ENCODE data around the gene NDUFB6.
A peak's percentile ranks its signal among the peaks of the same experiment; 100 is the strongest.
"Not testable (repeated sequence)": the region's sequence is repeated elsewhere in the genome, so short reads cannot be mapped to it uniquely, and the experiment has no call there.

The NDUFB6 gene

DNA sequence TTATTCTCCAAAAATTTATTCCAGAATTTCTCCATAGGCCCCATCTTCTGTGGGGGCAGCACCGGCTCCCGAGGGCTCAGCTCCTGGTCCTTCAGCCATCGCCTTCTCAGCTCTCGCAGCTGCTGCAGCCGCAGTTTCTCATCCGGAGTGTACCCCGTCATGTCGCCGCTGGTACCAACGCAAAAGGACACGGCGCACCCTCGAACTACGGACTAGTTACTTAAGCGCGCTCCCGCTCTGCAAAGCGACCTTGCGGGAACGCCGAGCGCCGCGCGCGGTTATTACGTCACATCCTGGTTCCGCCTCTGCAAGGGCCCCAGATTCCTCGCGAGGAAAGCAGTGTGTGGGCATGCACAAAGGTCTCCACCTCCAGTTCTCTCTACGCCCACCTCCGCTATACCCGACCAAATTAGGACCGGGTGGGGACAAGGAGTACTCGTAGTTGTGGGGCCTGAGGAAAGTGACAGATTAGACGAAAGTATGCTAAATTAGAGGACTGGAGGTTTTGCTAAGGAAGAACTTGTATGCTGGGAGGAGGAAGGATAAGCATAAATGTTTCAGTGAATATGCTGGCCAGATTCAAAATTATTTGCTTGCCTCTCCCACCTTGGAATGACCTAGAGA is at the start of gene NDUFB6:
NDUFB6 (minus strand) TSS at position 260 of the 624 bp plus-strand sequence; CDS start at position 161, 99 bp downstream.
- DNase-seq (ENCODE audit: low spot score): peak; percentile 96

DNA sequence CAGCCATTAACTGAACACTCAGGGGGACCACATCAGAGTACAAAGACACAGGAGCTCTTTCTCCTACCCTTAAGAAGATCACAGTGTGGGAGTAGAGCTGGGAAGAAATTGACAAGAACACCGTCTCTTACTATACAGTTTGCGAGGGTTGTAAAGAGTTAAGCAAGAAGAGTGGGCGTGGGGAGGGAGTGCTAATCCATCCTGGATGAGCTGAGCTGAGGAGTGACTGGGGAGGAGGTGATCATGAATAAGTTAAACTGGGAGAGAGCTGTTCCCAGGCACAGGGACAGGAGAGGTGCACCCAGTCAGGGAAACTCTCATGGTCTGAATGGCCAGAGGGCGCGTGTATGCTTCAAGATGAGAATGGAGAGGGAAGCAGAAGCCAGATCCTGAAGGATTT is 45.3 kb upstream of the NDUFB6 start:
- no peak for DNase-seq (ENCODE audit: low spot score)

- no peak for DNase-seq (ENCODE audit: low spot score)
Observed at GRCh38 chr9:32606811-32607210, 33.9 kb upstream of the NDUFB6 start.

GRCh38 chr9:32603914-32604852 is 31.2 kb upstream of the NDUFB6 start:
- no peak for DNase-seq (ENCODE audit: low spot score)

DNA sequence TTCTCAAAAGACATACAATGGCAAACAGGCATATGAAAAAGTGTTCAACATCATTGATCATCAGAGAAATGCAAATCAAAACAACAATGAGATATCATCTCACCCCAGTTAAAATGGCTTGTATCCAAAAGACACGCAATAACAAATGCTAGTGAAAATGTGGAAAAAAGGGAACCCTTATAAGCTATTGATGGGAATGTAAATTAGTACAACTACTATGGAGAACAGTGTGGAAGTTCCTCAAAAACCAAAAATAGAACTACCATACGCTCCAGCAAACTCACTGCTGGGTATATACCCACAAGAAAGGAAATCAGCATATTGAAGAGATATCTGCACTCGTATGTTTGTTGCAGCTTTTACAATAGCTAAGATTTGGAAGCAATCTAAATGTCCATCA is 26.1 kb upstream of the NDUFB6 start:
- DNase-seq (ENCODE audit: low spot score): not testable (repeated sequence)

DNA sequence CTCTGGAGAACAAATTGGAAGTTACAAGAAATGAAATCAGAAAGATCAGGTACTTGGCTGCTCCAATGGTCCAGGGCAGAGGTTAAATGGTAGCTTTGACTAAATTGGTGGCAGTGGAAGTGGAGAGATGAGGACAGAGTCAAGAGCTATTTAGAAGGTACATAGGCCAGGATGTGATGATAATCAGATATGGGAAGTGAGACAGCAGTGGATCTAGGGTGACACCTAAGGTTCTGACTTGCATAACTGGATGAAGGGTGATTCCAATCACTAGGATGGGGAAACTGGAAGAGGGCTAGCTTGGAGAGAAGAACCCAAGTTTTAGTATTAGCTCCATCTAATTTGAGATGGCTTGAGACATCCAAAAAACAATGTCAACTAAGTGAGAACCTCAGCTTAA is 24.0 kb upstream of the NDUFB6 start:
- DNase-seq (ENCODE audit: low spot score): no peak

DNA sequence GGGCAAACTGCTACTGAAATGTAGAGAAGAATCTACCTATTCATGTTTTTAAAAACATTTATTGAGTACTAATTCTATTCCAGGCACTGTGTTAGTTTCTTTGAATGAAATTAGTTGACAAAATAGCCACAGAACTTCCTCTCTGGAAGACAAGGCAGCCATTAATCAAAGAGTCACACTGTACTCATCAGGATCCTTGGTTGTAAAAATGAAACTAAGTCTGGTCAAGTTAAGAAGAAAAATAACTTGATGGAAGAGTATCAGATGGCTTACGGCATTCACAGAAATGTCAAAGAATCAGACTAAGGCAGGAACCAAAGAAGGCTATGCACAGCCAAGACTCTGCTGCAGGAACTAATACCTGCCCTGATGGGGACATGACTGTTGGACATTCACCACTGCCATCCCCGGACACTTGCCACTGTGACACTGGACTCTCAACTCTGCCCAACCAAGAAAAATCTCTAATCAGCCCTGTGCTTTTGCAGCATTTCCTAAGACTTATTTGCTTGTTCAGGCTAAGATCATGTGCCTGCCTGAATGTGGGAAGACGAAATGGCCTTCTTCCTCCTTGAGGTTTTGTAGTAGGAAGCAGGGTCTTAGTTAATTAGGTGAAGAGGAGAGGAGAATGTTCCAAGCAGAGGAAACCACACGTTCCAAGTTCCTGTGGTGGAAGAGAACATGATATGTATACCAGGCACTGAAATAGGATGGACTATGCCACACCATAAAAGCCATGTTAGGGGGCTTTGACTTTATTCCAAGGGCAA is 23.3 kb upstream of the NDUFB6 start:
- no peak for DNase-seq (ENCODE audit: low spot score)

- no peak for DNase-seq (ENCODE audit: low spot score)
Observed at GRCh38 chr9:32590898-32591297, 17.9 kb upstream of the NDUFB6 start.

- DNase-seq (ENCODE audit: low spot score): no peak
Observed at GRCh38 chr9:32590476-32590875, 17.5 kb upstream of the NDUFB6 start.

DNA sequence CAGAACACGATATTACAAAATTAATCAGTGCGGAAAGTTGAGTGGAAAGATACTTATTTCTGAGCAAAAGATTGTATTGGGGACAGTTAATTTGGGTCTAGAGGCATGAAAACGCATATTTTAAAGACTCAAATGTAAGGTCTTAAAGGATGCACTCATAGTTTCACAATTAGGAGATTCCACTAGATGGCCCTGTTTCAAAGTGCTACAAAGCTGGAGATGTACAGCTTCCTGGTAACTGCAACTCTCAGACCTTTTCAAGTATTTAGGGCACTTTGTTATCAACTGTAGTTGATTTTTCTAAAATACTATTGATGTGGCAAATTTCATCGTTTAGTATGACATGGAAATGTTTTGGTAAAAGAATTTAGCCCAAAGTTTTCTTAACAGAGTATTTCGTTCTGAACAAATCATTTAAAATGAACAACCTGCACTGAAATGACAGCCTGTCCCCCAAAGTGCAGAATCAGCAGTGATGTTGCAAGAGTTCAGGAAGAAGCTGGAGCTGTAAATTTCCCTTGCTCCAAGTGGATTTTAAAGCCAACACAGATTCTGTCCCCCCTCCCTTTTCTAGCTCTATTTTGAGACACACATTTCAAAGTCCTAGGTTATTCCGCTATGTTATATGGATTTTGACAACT is 16.2 kb upstream of the NDUFB6 start:
- DNase-seq (ENCODE audit: low spot score): no peak

DNA sequence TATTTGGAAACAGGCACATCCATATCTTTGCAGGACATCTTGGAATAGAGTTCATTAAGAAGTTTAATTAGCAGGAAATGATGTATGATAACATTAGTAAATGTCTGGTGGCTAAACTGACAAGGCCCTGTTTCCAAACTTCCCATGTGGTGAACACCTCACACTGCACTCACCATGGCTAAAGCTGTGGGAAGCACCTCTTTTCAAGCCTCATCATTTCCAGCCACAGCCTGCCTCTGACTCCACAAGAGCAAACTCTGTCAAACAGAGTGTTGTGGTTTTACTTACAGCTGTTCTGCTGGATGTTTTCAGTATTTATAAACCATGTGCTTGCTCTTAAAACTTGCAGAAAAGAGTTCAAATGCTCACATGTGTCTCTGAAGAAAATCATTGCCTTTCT is 14.9 kb upstream of the NDUFB6 start:
- no peak for DNase-seq (ENCODE audit: low spot score)

DNA sequence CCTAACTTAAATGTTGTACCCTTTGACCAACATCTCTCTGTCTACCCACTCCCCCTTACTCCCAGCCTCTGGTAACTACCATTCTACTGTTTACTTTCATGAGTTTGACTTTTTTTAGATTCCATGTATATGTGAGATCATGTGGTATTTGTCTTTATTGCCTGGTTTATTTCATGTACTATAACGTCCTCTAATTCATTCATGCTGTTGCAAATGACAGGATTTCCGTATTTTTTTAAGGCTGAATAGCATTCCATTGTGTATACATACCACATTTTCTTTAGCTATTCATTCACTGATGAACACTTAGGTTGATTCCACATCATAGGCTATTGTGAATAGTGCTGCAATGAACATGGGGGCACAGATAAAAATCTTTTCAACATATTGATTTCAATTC is 11.8 kb upstream of the NDUFB6 start:
- DNase-seq (ENCODE audit: low spot score): no peak

DNA sequence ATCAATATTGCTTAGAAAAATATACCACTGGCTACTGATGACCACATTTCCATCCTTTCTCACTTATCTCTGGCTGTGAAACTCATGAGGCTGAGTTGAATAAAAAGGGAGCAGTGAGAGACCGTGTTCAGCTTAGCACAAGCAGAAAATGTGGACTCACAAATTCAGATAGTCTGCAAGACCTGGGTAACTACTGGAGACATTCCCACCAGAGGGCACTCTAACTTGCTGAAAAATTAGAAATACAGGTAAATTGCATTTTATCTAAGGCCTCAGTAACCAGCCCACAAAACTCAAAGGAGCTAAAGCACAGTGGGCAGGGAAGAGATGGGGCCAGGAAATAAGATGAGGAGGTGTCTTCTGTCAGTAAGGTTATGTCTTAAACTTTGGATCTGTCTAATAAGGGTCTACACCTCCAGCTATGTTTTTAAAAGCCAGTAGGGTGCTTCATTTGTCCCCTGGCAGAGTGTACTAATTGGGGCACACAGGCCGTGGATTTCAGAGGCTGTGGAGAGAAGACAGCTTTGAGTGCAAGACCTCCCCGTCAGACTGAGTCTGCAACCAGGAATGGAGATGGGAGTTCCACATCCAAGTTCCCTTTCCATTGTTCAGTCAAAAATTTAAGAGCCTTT is 8.7 kb upstream of the NDUFB6 start:
- DNase-seq (ENCODE audit: low spot score): no peak

GRCh38 chr9:32580631-32581300 is 7.8 kb upstream of the NDUFB6 start:
- DNase-seq (ENCODE audit: low spot score): no peak

GRCh38 chr9:32579706-32580331 is 6.9 kb upstream of the NDUFB6 start:
- peak; percentile 74 for DNase-seq (ENCODE audit: low spot score)

DNA sequence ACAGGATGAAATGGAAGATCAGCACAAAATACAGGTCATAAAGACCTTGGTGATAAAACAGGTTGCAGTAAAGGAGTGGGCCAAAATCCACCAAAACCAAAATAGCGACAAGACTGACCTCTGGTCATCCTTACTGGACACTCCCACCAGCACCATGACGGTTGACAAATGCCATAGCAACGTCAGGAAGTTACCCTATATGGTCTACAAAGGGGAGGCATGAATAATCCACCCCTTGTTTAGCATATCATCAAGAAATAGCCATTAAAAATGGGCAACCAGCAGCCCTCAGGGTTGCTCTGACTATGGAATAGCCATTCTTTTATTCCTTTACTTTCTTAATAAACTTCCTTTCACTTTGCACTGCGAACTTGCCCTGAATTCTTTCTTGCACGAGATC is 6.0 kb upstream of the NDUFB6 start:
- no peak for DNase-seq (ENCODE audit: low spot score)

GRCh38 chr9:32577316-32577715 is 4.4 kb upstream of the NDUFB6 start:
- DNase-seq (ENCODE audit: low spot score): no peak

GRCh38 chr9:32574858-32575257 is 1.9 kb upstream of the NDUFB6 start:
- DNase-seq (ENCODE audit: low spot score): no peak

DNA sequence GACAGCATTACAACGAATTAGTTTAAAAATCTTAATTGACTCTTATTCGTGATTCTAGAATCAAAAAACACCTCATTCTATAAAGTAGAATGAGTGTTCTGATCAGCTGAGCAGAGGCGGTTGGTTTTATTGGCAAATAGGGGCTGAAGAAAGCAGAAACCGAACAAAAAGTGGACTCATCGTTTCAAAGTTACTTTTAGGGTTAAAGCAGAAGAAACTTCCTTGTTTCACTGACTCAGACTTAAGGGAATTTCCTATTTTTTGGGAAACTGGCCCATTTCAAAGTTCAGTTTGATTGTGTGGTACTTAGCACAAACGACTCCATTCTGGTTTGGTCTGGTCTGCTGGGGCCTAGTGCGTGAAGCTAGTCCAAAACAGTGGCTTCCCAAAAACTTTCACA is 862 bp upstream of the NDUFB6 start:
- DNase-seq (ENCODE audit: low spot score): no peak
